ENCODE results near the gene MAP1B.

DNA sequence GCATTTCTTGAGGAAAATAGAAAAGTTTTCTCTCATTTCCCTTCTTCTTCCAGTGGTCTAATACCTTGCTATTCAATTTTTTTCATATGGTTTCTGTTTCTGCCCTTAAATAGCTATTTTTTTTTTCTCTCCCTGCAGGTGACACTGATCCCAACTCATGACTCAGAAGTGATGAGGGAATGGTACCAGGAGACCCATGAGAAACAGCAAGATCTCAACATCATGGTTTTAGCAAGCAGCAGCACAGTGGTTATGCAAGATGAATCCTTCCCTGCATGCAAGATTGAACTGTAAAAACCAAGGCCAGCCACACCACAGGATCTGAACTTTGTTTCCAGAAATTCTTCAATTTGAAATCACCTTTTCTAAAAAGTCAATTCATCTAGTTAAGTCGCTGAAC is 97.7 kb downstream of the MAP1B start:
- no peak for TF ChIP-seq CTCF (conservative IDR thresholded peaks at IDR 0.05 in 1 of 2, IDR thresholded peaks at IDR 0.05 in 1 of 2; ENCODE audit: extremely low read depth in 1 of 2, insufficient read depth in 1 of 2, low read depth in 1 of 2, low read length in 2 of 2)
- no peak for TF ChIP-seq EZH2 (IDR thresholded peaks at IDR 0.05; ENCODE audit: borderline replicate concordance, low read length)

Data from mammary epithelial cell (primary cell).